Suprapubic skin (tissue), 4 donors: ENCODE data around the gene ACO1.

ENCODE experiments used
- CTCF ChIP-seq, 2 donors: fragments of 200-600 bp in 1 of 2; fragments of 450-650 bp in 1 of 2; sonication (generic) in 1 of 2; IDR thresholded peaks; one replicate each; pipeline ENCODE4 v1.5.1; 2016 to 2019; ENCODE audit warnings: antibody characterized with exemption in 2 of 2, mild to moderate bottlenecking in 1 of 2, moderate library complexity in 1 of 2
- EP300 ChIP-seq: sonication (generic); formaldehyde crosslinking; IDR thresholded peaks from one replicate; pipeline ENCODE4 v1.6.1; 2017; ENCODE audit warnings: antibody characterized with exemption
- POLR2A ChIP-seq, 2 donors: fragments of 450-650 bp; IDR thresholded peaks; one replicate each; pipeline ENCODE4 v1.6.1; 2017; ENCODE audit warnings: antibody characterized with exemption in 2 of 2, mild to moderate bottlenecking in 2 of 2, moderate library complexity in 2 of 2
- POLR2AphosphoS5 ChIP-seq, 3 donors: sonication (generic); formaldehyde crosslinking; IDR thresholded peaks; one replicate each; pipeline ENCODE4 v1.6.1; 2017; ENCODE audit warnings: antibody characterized with exemption in 3 of 3

- TF ChIP-seq POLR2A (IDR thresholded peaks at IDR 0.05), result no peak
- no peak for TF ChIP-seq CTCF (IDR thresholded peaks at IDR 0.05)
- TF ChIP-seq EP300, result no peak
- TF ChIP-seq POLR2AphosphoS5 (IDR thresholded peaks at IDR 0.05), result no peak
These were observed 38.9 kb downstream of the ACO1 start for GRCh38 chr9:32423371-32423770.
